ENCODE results near the gene CYB5A.

The CYB5A gene

GRCh38 chr18:74249181-74249968, 42.4 kb downstream of the CYB5A start:
- in situ Hi-C loops (cut with MboI; ENCODE audit: low sequenced_read_pairs), result no loop called here

GRCh38 chr18:74248595-74248994, 43.2 kb downstream of the CYB5A start:
- in situ Hi-C loops (cut with MboI; ENCODE audit: low sequenced_read_pairs), result no loop called here

- in situ Hi-C loops (cut with MboI; ENCODE audit: low sequenced_read_pairs), result no loop called here
Measured at GRCh38 chr18:74248189-74248588, 43.6 kb downstream of the CYB5A start.

GRCh38 chr18:74244554-74244953, 47.2 kb downstream of the CYB5A start:
- in situ Hi-C loops (cut with MboI; ENCODE audit: low sequenced_read_pairs), result no loop called here

GRCh38 chr18:74243127-74243526, 48.6 kb downstream of the CYB5A start:
- in situ Hi-C loops (cut with MboI; ENCODE audit: low sequenced_read_pairs), result no loop called here

GRCh38 chr18:74242438-74243096, 49.2 kb downstream of the CYB5A start:
- in situ Hi-C loops (cut with MboI; ENCODE audit: low sequenced_read_pairs), result no loop called here

- in situ Hi-C loops (cut with MboI; ENCODE audit: low sequenced_read_pairs), result no loop called here
Measured at GRCh38 chr18:74241970-74242369, 49.8 kb downstream of the CYB5A start.

- in situ Hi-C loops (cut with MboI; ENCODE audit: low sequenced_read_pairs), result no loop called here
Measured at GRCh38 chr18:74241426-74241825, 50.3 kb downstream of the CYB5A start.

- in situ Hi-C loops (cut with MboI; ENCODE audit: low sequenced_read_pairs), result no loop called here
Measured at GRCh38 chr18:74239567-74239966, 52.2 kb downstream of the CYB5A start.

- in situ Hi-C loops (cut with MboI; ENCODE audit: low sequenced_read_pairs), result no loop called here
Measured at GRCh38 chr18:74234326-74235171, 57.2 kb downstream of the CYB5A start.

- in situ Hi-C loops (cut with MboI; ENCODE audit: low sequenced_read_pairs), result no loop called here
Measured at GRCh38 chr18:74233933-74234325, 57.8 kb downstream of the CYB5A start.

GRCh38 chr18:74230922-74231714, 60.6 kb downstream of the CYB5A start:
- in situ Hi-C loops (cut with MboI; ENCODE audit: low sequenced_read_pairs), result no loop called here

- in situ Hi-C loops (cut with MboI; ENCODE audit: low sequenced_read_pairs), result no loop called here
Measured at GRCh38 chr18:74229891-74230290, 61.9 kb downstream of the CYB5A start.

GRCh38 chr18:74229005-74229404, 62.8 kb downstream of the CYB5A start:
- in situ Hi-C loops (cut with MboI; ENCODE audit: low sequenced_read_pairs), result no loop called here

GRCh38 chr18:74228312-74228711, 63.5 kb downstream of the CYB5A start:
- in situ Hi-C loops (cut with MboI; ENCODE audit: low sequenced_read_pairs), result no loop called here

- in situ Hi-C loops (cut with MboI; ENCODE audit: low sequenced_read_pairs), result no loop called here
Measured at GRCh38 chr18:74226666-74227065, 65.1 kb downstream of the CYB5A start.

GRCh38 chr18:74226156-74226555, 65.6 kb downstream of the CYB5A start:
- in situ Hi-C loops (cut with MboI; ENCODE audit: low sequenced_read_pairs), result no loop called here

GRCh38 chr18:74225193-74225840, 66.4 kb downstream of the CYB5A start:
- in situ Hi-C loops (cut with MboI; ENCODE audit: low sequenced_read_pairs), result no loop called here

GRCh38 chr18:74222710-74223494, 68.9 kb downstream of the CYB5A start:
- in situ Hi-C loops (cut with MboI; ENCODE audit: low sequenced_read_pairs), result no loop called here
